Activated T-helper 2 cell treated with anti-CD3 and anti-CD28 coated beads, Interferon-gamma antibody, Interleukin-2, Interleukin-4, amounts not matched to agents 10 μg/mL and 5 μg/mL and 100 μg/mL, durations not matched to agents 14 hours and 24 hours and 36 hours (primary cell): ENCODE measurements around the gene MTREX. TPM values are rescaled to one million over a fixed set of nuclear protein-coding genes. Genes with fewer than 3 reads are reported as not detected.
A peak's percentile ranks its signal among the peaks of the same experiment; 100 is the strongest.

ENCODE experiments used
- DNase-seq: peaks from one replicate; pipeline ENCODE4 v3.0.0; 2021; ENCODE audit warnings: low spot score
- H3K27ac Mint-ChIP-seq: one replicate; pipeline ENCODE4 v1.8.0; 2021; ENCODE audit warnings: mixed read lengths
- H3K27me3 Mint-ChIP-seq: one replicate; pipeline ENCODE4 v1.8.0; 2021; ENCODE audit warnings: low read depth, mixed read lengths
- H3K36me3 Mint-ChIP-seq: one replicate; pipeline ENCODE4 v1.8.0; 2021; ENCODE audit warnings: low read depth, mixed read lengths
- H3K4me1 Mint-ChIP-seq: one replicate; pipeline ENCODE4 v1.8.0; 2021; ENCODE audit warnings: low read depth, mixed read lengths
- H3K4me3 Mint-ChIP-seq: one replicate; pipeline ENCODE4 v1.8.0; 2021; ENCODE audit warnings: low read depth, mild to moderate bottlenecking, moderate library complexity, mixed read lengths
- H3K9me3 Mint-ChIP-seq: one replicate; pipeline ENCODE4 v1.8.0; 2021; ENCODE audit warnings: mixed read lengths
- intact Hi-C: fragments of 100-400 bp; cut with micrococcal nuclease; formaldehyde crosslinking; loops from one replicate; pipeline ENCODE4 v1.15.1; 2023
- total RNA-seq: library from RNA; stranded (reverse); gene quantifications from 2 replicates; pipeline ENCODE4 v1.2.3, GENCODE V29; 2022

The MTREX gene
- total RNA-seq, 1 donor from 2014 or later = 123 TPM

DNA sequence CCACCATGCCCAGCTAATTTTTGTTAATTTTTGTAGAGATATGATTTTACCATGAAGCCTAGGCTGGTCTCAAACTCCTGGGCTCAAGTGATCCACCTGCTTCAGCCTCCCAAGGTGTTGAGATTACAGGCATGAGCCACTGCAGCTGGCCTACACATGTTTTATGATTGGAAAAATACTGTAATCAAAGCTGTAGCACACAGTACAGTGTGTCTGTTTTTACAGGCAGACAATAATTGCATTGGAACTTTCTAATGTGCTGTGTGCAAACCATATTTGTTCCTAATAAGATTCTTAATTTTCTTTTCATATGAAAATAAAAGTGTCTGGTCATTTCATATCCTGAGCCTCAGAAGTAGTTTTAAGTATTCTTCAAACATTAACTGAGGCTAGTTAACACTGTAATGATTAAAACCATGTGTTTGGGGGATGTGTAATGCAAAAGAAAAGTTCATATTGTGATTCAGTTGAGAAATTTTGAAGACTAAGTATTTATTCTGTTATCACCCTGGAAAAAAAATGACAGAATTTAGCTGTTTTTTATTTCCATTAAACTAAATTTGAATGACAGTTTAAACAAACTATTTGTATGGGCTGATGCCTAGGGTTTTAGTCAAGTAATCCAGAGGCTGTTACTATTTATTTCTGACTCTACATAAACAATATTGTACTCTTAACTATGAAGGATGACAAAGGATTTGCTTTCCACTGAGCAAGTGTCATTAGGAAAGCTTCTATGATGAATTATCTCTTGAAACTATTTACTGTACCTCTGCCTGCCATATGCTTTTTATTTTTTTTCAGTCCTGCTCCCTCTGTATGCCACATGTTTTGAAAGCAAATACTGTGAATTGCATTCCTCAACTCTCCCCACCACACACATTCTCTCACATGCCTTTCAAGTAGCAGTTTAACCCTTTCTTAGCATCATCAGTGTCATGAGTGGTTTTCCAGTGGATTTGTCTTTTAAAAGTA is 111.5 kb downstream of the MTREX start:
- Mint-ChIP-seq H3K4me3 (no peak overlapping the region), H3K27me3 (no peaks in the 10 kb centered on the region), H3K9me3 (no peaks in the 10 kb centered on the region), H3K27ac (peak overlapping the region; percentile 0), H3K4me1 (peaks cover 30% of the 10 kb centered on the region), H3K36me3 (peaks cover 76% of the 10 kb centered on the region)
- intact Hi-C loops = no loop called here
- DNase-seq = no peak

DNA sequence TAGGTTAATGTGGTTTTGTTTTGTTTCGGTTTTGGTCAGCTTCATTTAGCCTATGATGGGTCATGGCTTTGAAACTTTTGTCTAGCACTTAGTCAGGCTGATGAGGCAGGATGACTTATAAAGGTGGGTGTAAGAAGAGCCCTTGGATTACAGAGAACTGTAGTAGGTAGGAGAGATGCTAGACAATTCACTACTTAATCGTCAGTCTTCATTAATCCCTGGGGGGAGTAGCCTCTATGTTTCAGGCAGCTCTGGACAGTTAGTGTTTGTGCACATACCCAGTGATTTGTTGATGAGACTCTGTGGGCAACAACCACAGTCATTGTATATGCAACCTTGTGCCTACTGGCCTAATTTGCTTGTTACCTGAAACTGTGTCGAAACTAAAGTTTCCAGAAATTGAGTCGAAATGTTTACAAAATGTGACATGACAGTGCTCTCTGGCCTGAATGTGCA is 113.3 kb downstream of the MTREX start:
- DNase-seq = no peak
- Mint-ChIP-seq H3K27ac (peak overlapping the region; percentile 65), H3K9me3 (no peaks in the 10 kb centered on the region), H3K4me1 (peaks cover 27% of the 10 kb centered on the region), H3K27me3 (no peaks in the 10 kb centered on the region), H3K36me3 (peaks cover 73% of the 10 kb centered on the region), H3K4me3 (no peak overlapping the region)
- intact Hi-C loops = loop anchor here (1.0 to 5.0 kb wide), 5 partner anchors 18 to 271 kb away; partner anchors contain the start of gene PLPP1

DNA sequence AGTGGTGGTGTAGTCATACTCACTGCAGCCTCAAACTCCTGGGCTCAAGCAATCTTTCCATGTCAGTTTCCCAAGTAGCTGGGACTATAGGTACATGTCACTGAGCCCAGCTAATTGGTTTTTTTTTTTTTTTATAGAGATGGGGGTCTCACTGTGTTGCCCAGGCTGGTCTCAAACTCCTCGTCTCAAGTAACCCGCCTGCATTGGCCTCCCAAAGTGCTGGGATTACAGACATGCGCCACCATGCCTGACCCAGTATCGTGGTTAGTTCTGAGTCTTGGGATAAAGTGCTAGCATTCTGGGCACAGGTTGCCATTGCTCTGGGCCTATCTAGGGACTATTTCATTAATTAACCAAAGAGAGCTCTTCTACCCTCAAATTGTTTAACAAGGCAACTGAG is 118.7 kb downstream of the MTREX start:
- DNase-seq = no peak
- intact Hi-C loops = no loop called here
- no peak overlapping the region for H3K27ac Mint-ChIP-seq
- peaks cover 14% of the 10 kb centered on the region for H3K9me3 Mint-ChIP-seq
- peaks cover 25% of the 10 kb centered on the region for H3K4me1 Mint-ChIP-seq
- no peak overlapping the region for H3K4me3 Mint-ChIP-seq
- H3K36me3 Mint-ChIP-seq = peaks cover 88% of the 10 kb centered on the region
- H3K27me3 Mint-ChIP-seq = no peaks in the 10 kb centered on the region

DNA sequence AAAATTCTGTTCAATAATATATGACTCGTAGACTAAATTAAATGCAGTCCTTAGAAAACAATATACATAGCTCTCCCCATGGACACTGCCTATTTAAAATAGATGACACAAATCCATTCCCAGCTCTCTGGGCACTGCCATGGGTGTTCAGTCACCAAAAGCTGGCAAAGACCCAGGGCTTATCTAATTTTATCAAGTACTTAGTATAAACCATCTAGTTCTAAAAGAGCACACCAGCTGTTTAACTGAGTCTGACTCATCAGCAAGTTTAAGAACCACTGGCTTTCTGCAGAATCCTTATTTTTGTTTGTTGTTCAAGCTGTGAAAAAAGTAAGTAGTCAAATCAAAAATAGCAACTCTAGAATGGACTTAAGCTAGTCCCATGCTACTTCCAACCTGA is 119.4 kb downstream of the MTREX start:
- DNase-seq = no peak
- Mint-ChIP-seq H3K4me1 (peaks cover 22% of the 10 kb centered on the region), H3K4me3 (no peak overlapping the region), H3K9me3 (peaks cover 18% of the 10 kb centered on the region), H3K36me3 (peaks cover 87% of the 10 kb centered on the region), H3K27ac (peak overlapping the region; percentile 22), H3K27me3 (no peaks in the 10 kb centered on the region)
- intact Hi-C loops = no loop called here

DNA sequence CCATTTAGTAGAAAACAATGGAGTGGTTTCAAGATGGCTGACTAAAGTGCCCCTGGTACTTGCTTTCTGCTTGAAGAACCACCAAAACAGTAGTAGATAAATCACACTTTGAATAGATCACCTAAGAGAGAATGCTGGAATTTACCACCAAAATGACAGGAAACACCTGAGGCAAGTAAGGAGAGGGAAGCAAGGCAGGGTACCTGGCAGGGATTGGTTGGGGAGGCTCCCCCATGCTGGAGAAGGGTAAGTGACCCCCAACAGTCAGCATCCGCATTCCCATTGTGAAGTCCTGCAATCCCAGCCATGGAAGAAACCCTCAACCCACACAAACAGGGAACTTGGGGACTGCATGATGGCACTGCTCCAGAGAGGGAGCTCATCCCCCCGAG is 121.4 kb downstream of the MTREX start:
- Mint-ChIP-seq H3K36me3 (peaks cover 84% of the 10 kb centered on the region), H3K27ac (no peak overlapping the region), H3K9me3 (peaks cover 30% of the 10 kb centered on the region), H3K4me3 (no peak overlapping the region), H3K4me1 (peaks cover 12% of the 10 kb centered on the region), H3K27me3 (no peaks in the 10 kb centered on the region)
- intact Hi-C loops = no loop called here
- DNase-seq = no peak

DNA sequence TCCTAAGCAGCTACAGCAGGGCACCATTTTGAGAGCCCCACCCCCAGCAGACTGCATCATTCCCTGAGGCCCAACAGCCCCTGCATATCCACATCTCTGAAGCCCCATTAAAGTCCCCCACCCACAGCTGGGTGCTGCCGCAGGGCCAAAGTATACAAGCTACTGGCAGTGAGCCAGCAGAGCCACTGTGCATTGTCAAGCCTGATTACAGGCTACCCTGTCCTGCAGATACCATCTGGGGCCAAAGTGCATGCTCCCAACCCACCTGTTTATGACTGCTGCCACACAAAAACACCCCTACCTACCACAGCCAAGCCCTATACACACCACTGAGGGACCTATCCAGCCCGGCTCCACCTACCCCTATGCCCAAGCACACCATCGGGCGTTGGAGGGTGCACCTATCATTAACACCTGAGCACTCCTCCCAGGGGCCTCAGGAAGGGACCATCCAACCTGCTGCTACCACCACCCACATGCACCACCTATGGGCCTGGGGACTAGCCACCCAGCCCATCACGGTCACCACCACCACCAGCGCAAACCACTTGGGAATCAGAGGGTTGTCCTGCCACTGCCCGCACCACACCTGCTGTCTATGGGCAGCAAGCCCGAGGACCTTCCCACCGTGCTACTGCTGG is 121.9 kb downstream of the MTREX start:
- Mint-ChIP-seq H3K4me3 (no peak overlapping the region), H3K9me3 (peaks cover 30% of the 10 kb centered on the region), H3K27ac (no peak overlapping the region), H3K27me3 (no peaks in the 10 kb centered on the region), H3K36me3 (peaks cover 85% of the 10 kb centered on the region), H3K4me1 (peaks cover 12% of the 10 kb centered on the region)
- intact Hi-C loops = no loop called here
- DNase-seq = no peak

DNA sequence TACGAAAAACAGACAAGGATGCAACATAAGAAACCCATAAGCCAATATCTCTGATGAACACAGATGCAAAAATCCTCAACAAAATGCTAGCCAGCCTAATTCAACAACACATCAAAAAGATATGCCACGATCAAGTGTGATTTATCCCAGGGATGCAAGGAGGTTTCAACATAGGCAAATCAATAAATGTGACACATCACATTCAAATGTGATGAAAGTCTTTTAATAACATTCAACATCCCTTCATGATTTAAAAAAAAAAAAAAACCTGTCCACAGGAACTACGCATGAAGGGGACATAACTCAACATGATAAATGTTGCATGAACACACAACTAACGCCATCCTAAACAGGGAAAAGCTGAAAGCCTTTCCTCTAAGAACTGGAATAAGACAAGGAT is 124.8 kb downstream of the MTREX start:
- intact Hi-C loops = no loop called here
- no peaks in the 10 kb centered on the region for H3K27me3 Mint-ChIP-seq
- no peak for DNase-seq
- no peak overlapping the region for H3K4me3 Mint-ChIP-seq
- no peak overlapping the region for H3K27ac Mint-ChIP-seq
- peaks cover 47% of the 10 kb centered on the region for H3K9me3 Mint-ChIP-seq
- peaks cover 7% of the 10 kb centered on the region for H3K4me1 Mint-ChIP-seq
- peaks cover 91% of the 10 kb centered on the region for H3K36me3 Mint-ChIP-seq

DNA sequence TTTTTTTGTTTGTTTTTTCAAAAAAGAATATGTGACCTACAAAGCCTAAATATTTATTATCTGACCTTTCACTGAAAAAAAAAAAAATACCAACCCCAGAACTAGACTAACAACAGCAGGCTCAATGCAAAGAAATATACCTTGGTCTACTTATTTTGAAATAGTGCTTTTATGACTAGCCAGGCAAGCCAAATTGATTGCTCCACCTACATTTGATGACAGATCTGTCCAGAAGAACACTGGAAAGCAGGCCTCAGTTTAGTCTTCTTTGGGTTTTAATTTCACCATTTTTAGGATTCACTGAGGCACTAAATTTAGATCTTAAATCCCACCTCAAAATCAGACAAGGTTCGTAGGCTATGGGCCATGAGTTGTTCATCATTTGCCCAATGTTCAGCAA is 129.7 kb downstream of the MTREX start:
- intact Hi-C loops = no loop called here
- Mint-ChIP-seq H3K27ac (no peak overlapping the region), H3K4me1 (peaks cover 43% of the 10 kb centered on the region)

DNA sequence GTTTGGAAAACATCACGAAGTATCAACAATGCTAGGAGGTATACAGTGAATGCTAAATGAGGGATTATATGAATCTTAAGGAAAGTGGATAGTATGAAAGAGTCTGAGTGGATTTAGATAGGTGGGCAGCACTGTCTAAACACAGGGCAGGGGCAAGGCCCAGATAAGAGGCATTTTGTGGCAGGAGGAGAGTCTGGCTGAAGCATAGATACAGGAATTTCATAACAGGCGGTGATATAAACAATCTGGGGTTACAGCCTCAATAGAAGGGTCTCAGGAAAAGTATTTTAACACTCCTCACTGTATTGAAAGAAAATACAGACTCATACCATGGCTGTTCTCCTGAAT is 130.0 kb downstream of the MTREX start:
- peaks cover 45% of the 10 kb centered on the region for H3K4me1 Mint-ChIP-seq
- no peaks in the 10 kb centered on the region for H3K27me3 Mint-ChIP-seq
- peaks cover 22% of the 10 kb centered on the region for H3K9me3 Mint-ChIP-seq
- no peak overlapping the region for H3K4me3 Mint-ChIP-seq
- DNase-seq = no peak
- H3K36me3 Mint-ChIP-seq = peaks cover 81% of the 10 kb centered on the region
- intact Hi-C loops = loop anchor here (2.0 kb wide), 1 partner anchor 17 kb away; no protein-coding TSS in a partner anchor
- no peak overlapping the region for H3K27ac Mint-ChIP-seq

More for the DNA sequence above, 129.7 kb downstream of the MTREX start:
- peaks cover 26% of the 10 kb centered on the region for H3K9me3 Mint-ChIP-seq
- no peak for DNase-seq
- no peak overlapping the region for H3K4me3 Mint-ChIP-seq
- H3K27me3 Mint-ChIP-seq = no peaks in the 10 kb centered on the region
- peaks cover 82% of the 10 kb centered on the region for H3K36me3 Mint-ChIP-seq

DNA sequence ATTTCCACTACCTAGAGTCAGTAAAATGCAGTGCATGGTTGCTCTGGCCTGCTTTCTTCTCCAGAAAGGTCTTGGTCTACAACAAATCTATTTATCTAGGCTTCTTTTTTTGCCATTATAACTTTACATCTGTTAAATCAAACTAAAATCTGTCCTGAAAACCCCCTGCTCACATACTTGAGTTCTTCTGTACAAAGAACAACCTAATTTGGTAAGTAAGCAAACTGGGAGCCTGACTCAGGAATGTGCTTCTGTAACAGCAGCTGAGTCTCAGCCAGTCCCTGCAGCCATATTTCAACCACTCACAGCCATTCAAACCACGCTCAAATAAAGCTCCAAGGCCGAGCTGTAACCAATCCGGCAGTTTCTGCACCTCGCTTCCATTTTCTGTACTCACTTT is 131.2 kb downstream of the MTREX start:
- peaks cover 75% of the 10 kb centered on the region for H3K36me3 Mint-ChIP-seq
- H3K27ac Mint-ChIP-seq = peak overlapping the region; percentile 44
- no peaks in the 10 kb centered on the region for H3K27me3 Mint-ChIP-seq
- H3K9me3 Mint-ChIP-seq = peaks cover 19% of the 10 kb centered on the region
- intact Hi-C loops = loop anchor here (2.0 kb wide), 1 partner anchor 18 kb away; no protein-coding TSS in a partner anchor
- DNase-seq = no peak
- H3K4me1 Mint-ChIP-seq = peaks cover 46% of the 10 kb centered on the region
- H3K4me3 Mint-ChIP-seq = no peak overlapping the region

DNA sequence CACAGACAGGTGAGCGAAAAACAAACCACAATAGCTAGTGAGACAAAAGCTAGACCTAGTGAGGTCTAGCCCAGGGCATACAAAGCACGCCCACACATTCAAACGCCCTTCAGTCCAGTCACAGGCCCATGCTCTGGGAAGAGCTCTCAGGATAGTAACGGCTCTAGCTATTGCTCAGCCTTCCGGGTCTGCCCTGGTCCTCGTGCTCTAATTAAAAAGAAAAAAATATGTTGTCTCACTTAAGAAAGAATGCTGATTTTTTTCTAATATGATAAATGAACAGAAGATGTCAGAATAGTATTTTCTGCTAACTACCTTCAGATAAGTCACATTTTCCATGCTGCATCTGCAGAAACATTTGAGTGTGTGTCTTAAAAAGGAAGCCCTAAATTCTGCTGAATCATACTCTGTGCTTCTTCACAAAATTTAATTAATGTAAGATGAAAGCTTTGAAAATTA is 132.4 kb downstream of the MTREX start:
- Mint-ChIP-seq H3K27me3 (no peaks in the 10 kb centered on the region), H3K36me3 (peaks cover 66% of the 10 kb centered on the region), H3K4me3 (no peak overlapping the region), H3K4me1 (peaks cover 46% of the 10 kb centered on the region), H3K9me3 (peaks cover 13% of the 10 kb centered on the region), H3K27ac (peak overlapping the region; percentile 42)
- intact Hi-C loops = no loop called here
- no peak for DNase-seq

DNA sequence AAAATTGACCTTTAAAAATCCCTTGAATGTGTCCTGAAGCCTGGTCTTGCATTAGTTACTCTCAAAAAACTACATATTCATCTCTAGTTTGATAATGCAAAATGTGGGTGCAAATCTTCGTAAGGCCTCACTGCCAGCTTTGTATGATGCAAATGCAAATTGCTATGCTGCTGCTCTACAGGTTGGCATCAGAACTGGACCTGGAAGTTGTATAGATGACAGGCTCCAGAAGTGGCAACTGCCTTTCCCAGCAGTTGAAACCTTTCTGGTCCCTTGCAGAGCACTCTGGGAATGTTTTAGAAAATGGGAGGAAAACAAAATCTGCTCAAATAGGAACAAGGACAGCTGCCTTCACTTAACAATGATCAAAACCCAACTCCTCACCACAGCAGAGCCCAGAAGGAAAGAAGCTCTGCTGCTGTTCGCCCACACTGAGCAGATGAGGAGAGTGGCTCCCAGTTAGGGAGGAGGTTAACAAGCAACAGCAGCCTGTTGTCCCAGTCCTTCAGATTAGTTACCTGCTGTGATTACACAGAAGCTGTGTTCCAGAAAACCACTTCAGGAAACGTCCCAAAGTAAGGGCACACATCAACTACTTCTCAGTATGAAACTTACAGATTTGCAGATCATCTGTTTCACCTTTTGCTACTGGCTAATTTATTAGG is 133.4 kb downstream of the MTREX start:
- H3K9me3 Mint-ChIP-seq = peaks cover 3% of the 10 kb centered on the region
- peaks cover 57% of the 10 kb centered on the region for H3K36me3 Mint-ChIP-seq
- no peak for DNase-seq
- peaks cover 45% of the 10 kb centered on the region for H3K4me1 Mint-ChIP-seq
- intact Hi-C loops = no loop called here
- no peak overlapping the region for H3K27ac Mint-ChIP-seq
- no peak overlapping the region for H3K4me3 Mint-ChIP-seq
- H3K27me3 Mint-ChIP-seq = no peaks in the 10 kb centered on the region
